Mucosa of rectum (tissue), 2 donors: ENCODE results near the gene XRCC3.

Source experiments
- H3K27ac ChIP-seq, 2 donors: one replicate each; pipeline ENCODE4 v1.7.0; 2013; ENCODE audit warnings: inconsistent platforms in 2 of 2, low read depth in 2 of 2, low read length in 2 of 2
- H3K27me3 ChIP-seq, 2 donors: one replicate each; pipeline ENCODE4 v1.7.0; 2013; ENCODE audit warnings: low read length in 2 of 2; ENCODE audit not compliant: control insufficient read depth in 2 of 2, insufficient read depth in 2 of 2
- H3K36me3 ChIP-seq, 2 donors: one replicate each; pipeline ENCODE4 v1.7.0; 2013; ENCODE audit warnings: low read length in 2 of 2; ENCODE audit not compliant: control insufficient read depth in 2 of 2, insufficient read depth in 2 of 2
- H3K4me1 ChIP-seq, 2 donors: one replicate each; pipeline ENCODE4 v1.7.0; 2013; ENCODE audit warnings: low read length in 2 of 2, mild to moderate bottlenecking in 1 of 2; ENCODE audit not compliant: control insufficient read depth in 2 of 2, insufficient read depth in 2 of 2
- H3K4me3 ChIP-seq, 2 donors: one replicate each; pipeline ENCODE4 v1.7.0; 2013; ENCODE audit warnings: low read length in 2 of 2
- H3K9ac ChIP-seq, 2 donors: one replicate each; pipeline ENCODE4 v1.7.0; 2013; ENCODE audit warnings: low read length in 2 of 2, low read depth in 1 of 2, mild to moderate bottlenecking in 1 of 2
- H3K9me3 ChIP-seq, 2 donors: one replicate each; pipeline ENCODE4 v1.7.0; 2013; ENCODE audit warnings: low read length in 2 of 2; ENCODE audit not compliant: control insufficient read depth in 2 of 2
- donor health status: healthy.
- donor health status: Normal muscosa, but diverticular disease.

XRCC3 gene

GRCh38 chr14:103748534-103748857 is 33.2 kb upstream of the XRCC3 start:
- H3K27me3 ChIP-seq: no peaks in the 10 kb centered on the region
- no peak overlapping the region for H3K9ac ChIP-seq
- no peaks in the 10 kb centered on the region for H3K9me3 ChIP-seq
- H3K4me1 ChIP-seq: peaks cover 0 to 4% of the 10 kb centered on the region in 2 donors
- peaks cover 16 to 43% of the 10 kb centered on the region in 2 donors for H3K36me3 ChIP-seq
- H3K27ac ChIP-seq: no peak overlapping the region
- H3K4me3 ChIP-seq: no peak overlapping the region

GRCh38 chr14:103746701-103747100 is 31.4 kb upstream of the XRCC3 start:
- no peaks in the 10 kb centered on the region for H3K27me3 ChIP-seq
- H3K9ac ChIP-seq: no peak overlapping the region
- no peaks in the 10 kb centered on the region for H3K9me3 ChIP-seq
- H3K4me1 ChIP-seq: peaks cover 0 to 4% of the 10 kb centered on the region in 2 donors
- H3K27ac ChIP-seq: no peak overlapping the region
- peaks cover 23 to 52% of the 10 kb centered on the region in 2 donors for H3K36me3 ChIP-seq
- H3K4me3 ChIP-seq: no peak overlapping the region

GRCh38 chr14:103745424-103745823 is 30.2 kb upstream of the XRCC3 start:
- peaks cover 27 to 59% of the 10 kb centered on the region in 2 donors for H3K36me3 ChIP-seq
- no peak overlapping the region for H3K9ac ChIP-seq
- H3K27ac ChIP-seq: no peak overlapping the region
- no peaks in the 10 kb centered on the region for H3K27me3 ChIP-seq
- no peaks in the 10 kb centered on the region for H3K9me3 ChIP-seq
- no peak overlapping the region for H3K4me3 ChIP-seq
- H3K4me1 ChIP-seq: peaks cover 0 to 4% of the 10 kb centered on the region in 2 donors

- Histone ChIP-seq H3K36me3 (peaks cover 24 to 65% of the 10 kb centered on the region in 2 donors), H3K27ac (no peak overlapping the region), H3K4me1 (peaks cover 0 to 4% of the 10 kb centered on the region in 2 donors), H3K9me3 (no peaks in the 10 kb centered on the region), H3K4me3 (no peak overlapping the region), H3K27me3 (no peaks in the 10 kb centered on the region), H3K9ac (no peak overlapping the region)
Observed at GRCh38 chr14:103744621-103745395, 29.6 kb upstream of the XRCC3 start.

GRCh38 chr14:103743691-103744090 is 28.4 kb upstream of the XRCC3 start:
- H3K4me3 ChIP-seq: no peak overlapping the region
- H3K9me3 ChIP-seq: no peaks in the 10 kb centered on the region
- peaks cover 0 to 4% of the 10 kb centered on the region in 2 donors for H3K4me1 ChIP-seq
- peaks cover 35 to 67% of the 10 kb centered on the region in 2 donors for H3K36me3 ChIP-seq
- no peaks in the 10 kb centered on the region for H3K27me3 ChIP-seq
- H3K27ac ChIP-seq: no peak overlapping the region
- H3K9ac ChIP-seq: no peak overlapping the region

- Histone ChIP-seq H3K9me3 (no peaks in the 10 kb centered on the region), H3K27ac (no peak overlapping the region)
Observed at GRCh38 chr14:103742499-103743255, 27.4 kb upstream of the XRCC3 start.

GRCh38 chr14:103741876-103742275 is 26.6 kb upstream of the XRCC3 start:
- peaks cover 48 to 66% of the 10 kb centered on the region in 2 donors for H3K36me3 ChIP-seq
- no peak overlapping the region for H3K27ac ChIP-seq
- no peaks in the 10 kb centered on the region for H3K27me3 ChIP-seq
- peaks cover 0 to 4% of the 10 kb centered on the region in 2 donors for H3K4me1 ChIP-seq
- H3K4me3 ChIP-seq: no peak overlapping the region
- H3K9ac ChIP-seq: no peak overlapping the region
- no peaks in the 10 kb centered on the region for H3K9me3 ChIP-seq

More at GRCh38 chr14:103742499-103743255, 27.4 kb upstream of the XRCC3 start:
- Histone ChIP-seq H3K4me1 (peaks cover 0 to 4% of the 10 kb centered on the region in 2 donors), H3K4me3 (no peak overlapping the region), H3K36me3 (peaks cover 44 to 69% of the 10 kb centered on the region in 2 donors), H3K9ac (no peak overlapping the region), H3K27me3 (no peaks in the 10 kb centered on the region)

GRCh38 chr14:103740991-103741689 is 25.9 kb upstream of the XRCC3 start:
- no peak overlapping the region for H3K4me3 ChIP-seq
- no peak overlapping the region for H3K27ac ChIP-seq
- no peaks in the 10 kb centered on the region for H3K27me3 ChIP-seq
- peaks cover 54 to 66% of the 10 kb centered on the region in 2 donors for H3K36me3 ChIP-seq
- H3K9ac ChIP-seq: no peak overlapping the region
- H3K4me1 ChIP-seq: peaks cover 0 to 4% of the 10 kb centered on the region in 2 donors
- H3K9me3 ChIP-seq: no peaks in the 10 kb centered on the region

GRCh38 chr14:103739793-103740501 is 24.7 kb upstream of the XRCC3 start:
- no peak overlapping the region for H3K27ac ChIP-seq
- peaks cover 61 to 71% of the 10 kb centered on the region in 2 donors for H3K36me3 ChIP-seq
- no peak overlapping the region for H3K9ac ChIP-seq
- peaks cover 0 to 1% of the 10 kb centered on the region in 2 donors for H3K4me1 ChIP-seq
- no peaks in the 10 kb centered on the region for H3K27me3 ChIP-seq
- H3K9me3 ChIP-seq: no peaks in the 10 kb centered on the region
- H3K4me3 ChIP-seq: no peak overlapping the region
